Ishikawa (cell line): ENCODE measurements around the gene TRH.

ENCODE experiments used
- CEBPB ChIP-seq: IDR thresholded peaks from 2 replicates; pipeline ENCODE4 v1.6.1; 2012
- MAX ChIP-seq: IDR thresholded peaks from 2 replicates; pipeline ENCODE4 v1.6.1; 2012
- RAD21 ChIP-seq: IDR thresholded peaks from 2 replicates; pipeline ENCODE4 v1.6.1; 2012; ENCODE audit warnings: low read depth
- TAF1 ChIP-seq: IDR thresholded peaks from 2 replicates; pipeline ENCODE4 v1.6.1; 2012; ENCODE audit warnings: low read depth, mild to moderate bottlenecking
- TCF12 ChIP-seq: IDR thresholded peaks from 2 replicates; pipeline ENCODE4 v1.6.1; 2012; ENCODE audit warnings: low read depth
- YY1 ChIP-seq: IDR thresholded peaks from 2 replicates; pipeline ENCODE4 v1.6.1; 2012; ENCODE audit warnings: low read depth
- ZBTB7A ChIP-seq: IDR thresholded peaks from 2 replicates; pipeline ENCODE4 v1.6.1; 2012; ENCODE audit warnings: low read depth

GRCh38 chr3:129992781-129993180, 18.3 kb downstream of the TRH start:
- TF ChIP-seq YY1 (no peak), CEBPB (no peak), TCF12 (no peak), ZBTB7A (no peak), TAF1 (no peak), RAD21 (no peak), MAX (no peak)
